GM12874 (cell line): ENCODE data around the gene NOPCHAP1.

Experiments used
- CTCF ChIP-seq: IDR thresholded peaks from 2 replicates; pipeline ENCODE4 v1.5.1; 2011; ENCODE audit warnings: low read depth, mild to moderate bottlenecking, control low read depth, low read length, moderate library complexity; ENCODE audit not compliant: insufficient read depth

Gene NOPCHAP1

GRCh38 chr12:104952816-104953215 lies 33.3 kb upstream of the NOPCHAP1 start:
- no peak for TF ChIP-seq CTCF

- no peak for TF ChIP-seq CTCF
These were observed 32.8 kb upstream of the NOPCHAP1 start for GRCh38 chr12:104953323-104953722.

GRCh38 chr12:104955703-104956102 lies 30.4 kb upstream of the NOPCHAP1 start:
- TF ChIP-seq CTCF: no peak

- no peak for TF ChIP-seq CTCF
These were observed 29.0 kb upstream of the NOPCHAP1 start for GRCh38 chr12:104956870-104957718.

- TF ChIP-seq CTCF: no peak
These were observed 28.5 kb upstream of the NOPCHAP1 start for GRCh38 chr12:104957719-104958000.

GRCh38 chr12:104958001-104958804 lies 27.9 kb upstream of the NOPCHAP1 start, which contains the start of gene SLC41A2:
Gene SLC41A2 (minus strand): TSS chr12:104958290. CDS start chr12:104928527, 29,763 bp downstream.
- peak; percentile 11; the same call in 1 of the 2 replicates for TF ChIP-seq CTCF

- peak; percentile 47 for TF ChIP-seq CTCF
These were observed 27.2 kb upstream of the NOPCHAP1 start for GRCh38 chr12:104958805-104959334.
